Mucosa of rectum (tissue), 2 donors: ENCODE measurements around the gene CHST9.

Experiments
- H3K27ac ChIP-seq, 2 donors: one replicate each; pipeline ENCODE4 v1.7.0; 2013; ENCODE audit warnings: inconsistent platforms in 2 of 2, low read depth in 2 of 2, low read length in 2 of 2
- H3K27me3 ChIP-seq, 2 donors: one replicate each; pipeline ENCODE4 v1.7.0; 2013; ENCODE audit warnings: low read length in 2 of 2; ENCODE audit not compliant: control insufficient read depth in 2 of 2, insufficient read depth in 2 of 2
- H3K36me3 ChIP-seq, 2 donors: one replicate each; pipeline ENCODE4 v1.7.0; 2013; ENCODE audit warnings: low read length in 2 of 2; ENCODE audit not compliant: control insufficient read depth in 2 of 2, insufficient read depth in 2 of 2
- H3K4me1 ChIP-seq, 2 donors: one replicate each; pipeline ENCODE4 v1.7.0; 2013; ENCODE audit warnings: low read length in 2 of 2, mild to moderate bottlenecking in 1 of 2; ENCODE audit not compliant: control insufficient read depth in 2 of 2, insufficient read depth in 2 of 2
- H3K4me3 ChIP-seq, 2 donors: one replicate each; pipeline ENCODE4 v1.7.0; 2013; ENCODE audit warnings: low read length in 2 of 2
- H3K9ac ChIP-seq, 2 donors: one replicate each; pipeline ENCODE4 v1.7.0; 2013; ENCODE audit warnings: low read length in 2 of 2, low read depth in 1 of 2, mild to moderate bottlenecking in 1 of 2
- H3K9me3 ChIP-seq, 2 donors: one replicate each; pipeline ENCODE4 v1.7.0; 2013; ENCODE audit warnings: low read length in 2 of 2; ENCODE audit not compliant: control insufficient read depth in 2 of 2
- donor health status: healthy.
- donor health status: Normal muscosa, but diverticular disease.

Gene CHST9

GRCh38 chr18:26867471-26867870 is 317.6 kb downstream of the CHST9 start:
- H3K36me3 ChIP-seq = no peaks in the 10 kb centered on the region
- H3K4me1 ChIP-seq = peaks cover 3 to 4% of the 10 kb centered on the region in 2 donors
- no peak overlapping the region for H3K4me3 ChIP-seq
- no peak overlapping the region for H3K9ac ChIP-seq
- H3K27ac ChIP-seq = no peak overlapping the region
- no peaks in the 10 kb centered on the region for H3K9me3 ChIP-seq
- H3K27me3 ChIP-seq = peaks cover 3 to 6% of the 10 kb centered on the region in 2 donors

- Histone ChIP-seq H3K9me3 (no peaks in the 10 kb centered on the region), H3K36me3 (no peaks in the 10 kb centered on the region), H3K4me3 (no peak within 1 kb of the TSS), H3K9ac (no peak within 1 kb of the TSS), H3K27me3 (peaks cover 3 to 6% of the 10 kb centered on the region in 2 donors), H3K27ac (no peak within 1 kb of the TSS), H3K4me1 (peaks cover 3 to 4% of the 10 kb centered on the region in 2 donors)
Measured at GRCh38 chr18:26865557-26865956, 319.6 kb downstream of the CHST9 start, which contains the start of gene AQP4. AQP4 (minus strand) TSS chr18:26865707; CDS start chr18:26865689, 18 bp downstream.

GRCh38 chr18:26864658-26865057 is 320.4 kb downstream of the CHST9 start:
- Histone ChIP-seq H3K4me1 (peaks cover 3 to 4% of the 10 kb centered on the region in 2 donors), H3K4me3 (no peak overlapping the region), H3K27ac (no peak overlapping the region), H3K9ac (no peak overlapping the region), H3K27me3 (peaks cover 3 to 6% of the 10 kb centered on the region in 2 donors), H3K9me3 (no peaks in the 10 kb centered on the region), H3K36me3 (no peaks in the 10 kb centered on the region)

- no peaks in the 10 kb centered on the region for H3K9me3 ChIP-seq
- H3K4me3 ChIP-seq = no peak overlapping the region
- H3K27me3 ChIP-seq = peaks cover 3 to 6% of the 10 kb centered on the region in 2 donors
- H3K4me1 ChIP-seq = peaks cover under 1% of the 10 kb centered on the region in 2 donors
- peak overlapping the region in 1 of 2 donors; percentile 47 for H3K9ac ChIP-seq
- no peak overlapping the region for H3K27ac ChIP-seq
- no peaks in the 10 kb centered on the region for H3K36me3 ChIP-seq
Measured at GRCh38 chr18:26863921-26864497, 321.1 kb downstream of the CHST9 start.

GRCh38 chr18:26863122-26863879 is 321.8 kb downstream of the CHST9 start:
- Histone ChIP-seq H3K4me1 (no peaks in the 10 kb centered on the region), H3K9me3 (no peaks in the 10 kb centered on the region), H3K4me3 (peak overlapping the region; percentile 52 to 61), H3K9ac (peak overlapping the region in 1 of 2 donors; percentile 47), H3K27me3 (peaks cover 3 to 6% of the 10 kb centered on the region in 2 donors), H3K27ac (no peak overlapping the region), H3K36me3 (no peaks in the 10 kb centered on the region)

- Histone ChIP-seq H3K27me3 (peaks cover 3 to 6% of the 10 kb centered on the region in 2 donors), H3K36me3 (no peaks in the 10 kb centered on the region), H3K4me3 (no peak overlapping the region), H3K9me3 (no peaks in the 10 kb centered on the region), H3K9ac (no peak overlapping the region), H3K4me1 (no peaks in the 10 kb centered on the region), H3K27ac (no peak overlapping the region)
Measured at GRCh38 chr18:26862084-26862483, 323.0 kb downstream of the CHST9 start.
